ENCODE results near the gene CRTC3.

DNA sequence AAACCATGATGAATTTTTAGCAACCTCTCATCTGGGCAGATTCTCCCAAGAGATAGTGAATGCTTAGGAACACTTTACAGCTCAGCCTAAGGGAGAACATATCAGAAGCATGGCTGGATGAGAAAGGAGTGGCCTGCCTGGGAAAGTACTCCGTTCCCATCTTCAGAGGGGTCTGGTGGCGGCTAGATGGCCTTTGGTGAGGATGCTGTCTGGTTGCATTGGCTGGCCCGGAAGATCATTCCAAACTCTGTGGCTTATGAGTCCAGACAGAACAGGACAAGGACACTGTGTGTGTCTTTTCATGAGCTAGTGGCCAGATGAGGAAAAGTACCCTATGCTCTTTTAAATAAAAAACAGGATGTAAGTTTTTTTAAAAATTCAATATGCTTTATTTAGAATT lies 51.2 kb downstream of the CRTC3 start:
- TF ChIP-seq, protein P1, sequence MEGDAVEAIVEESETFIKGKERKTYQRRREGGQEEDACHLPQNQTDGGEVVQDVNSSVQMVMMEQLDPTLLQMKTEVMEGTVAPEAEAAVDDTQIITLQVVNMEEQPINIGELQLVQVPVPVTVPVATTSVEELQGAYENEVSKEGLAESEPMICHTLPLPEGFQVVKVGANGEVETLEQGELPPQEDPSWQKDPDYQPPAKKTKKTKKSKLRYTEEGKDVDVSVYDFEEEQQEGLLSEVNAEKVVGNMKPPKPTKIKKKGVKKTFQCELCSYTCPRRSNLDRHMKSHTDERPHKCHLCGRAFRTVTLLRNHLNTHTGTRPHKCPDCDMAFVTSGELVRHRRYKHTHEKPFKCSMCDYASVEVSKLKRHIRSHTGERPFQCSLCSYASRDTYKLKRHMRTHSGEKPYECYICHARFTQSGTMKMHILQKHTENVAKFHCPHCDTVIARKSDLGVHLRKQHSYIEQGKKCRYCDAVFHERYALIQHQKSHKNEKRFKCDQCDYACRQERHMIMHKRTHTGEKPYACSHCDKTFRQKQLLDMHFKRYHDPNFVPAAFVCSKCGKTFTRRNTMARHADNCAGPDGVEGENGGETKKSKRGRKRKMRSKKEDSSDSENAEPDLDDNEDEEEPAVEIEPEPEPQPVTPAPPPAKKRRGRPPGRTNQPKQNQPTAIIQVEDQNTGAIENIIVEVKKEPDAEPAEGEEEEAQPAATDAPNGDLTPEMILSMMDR (IDR thresholded peaks at IDR 0.05), result no peak
- TF ChIP-seq POLR2A (IDR thresholded peaks at IDR 0.05), result no peak

Data from testis (tissue), 2 donors.